ENCODE data around the gene NECTIN2. TPM values are rescaled to one million over a fixed set of nuclear protein-coding genes. Genes with fewer than 3 reads are reported as not detected.

Gene NECTIN2
- polyA plus RNA-seq, 3 donors: 5.6 to 18.2 (median 9.3) TPM

DNA sequence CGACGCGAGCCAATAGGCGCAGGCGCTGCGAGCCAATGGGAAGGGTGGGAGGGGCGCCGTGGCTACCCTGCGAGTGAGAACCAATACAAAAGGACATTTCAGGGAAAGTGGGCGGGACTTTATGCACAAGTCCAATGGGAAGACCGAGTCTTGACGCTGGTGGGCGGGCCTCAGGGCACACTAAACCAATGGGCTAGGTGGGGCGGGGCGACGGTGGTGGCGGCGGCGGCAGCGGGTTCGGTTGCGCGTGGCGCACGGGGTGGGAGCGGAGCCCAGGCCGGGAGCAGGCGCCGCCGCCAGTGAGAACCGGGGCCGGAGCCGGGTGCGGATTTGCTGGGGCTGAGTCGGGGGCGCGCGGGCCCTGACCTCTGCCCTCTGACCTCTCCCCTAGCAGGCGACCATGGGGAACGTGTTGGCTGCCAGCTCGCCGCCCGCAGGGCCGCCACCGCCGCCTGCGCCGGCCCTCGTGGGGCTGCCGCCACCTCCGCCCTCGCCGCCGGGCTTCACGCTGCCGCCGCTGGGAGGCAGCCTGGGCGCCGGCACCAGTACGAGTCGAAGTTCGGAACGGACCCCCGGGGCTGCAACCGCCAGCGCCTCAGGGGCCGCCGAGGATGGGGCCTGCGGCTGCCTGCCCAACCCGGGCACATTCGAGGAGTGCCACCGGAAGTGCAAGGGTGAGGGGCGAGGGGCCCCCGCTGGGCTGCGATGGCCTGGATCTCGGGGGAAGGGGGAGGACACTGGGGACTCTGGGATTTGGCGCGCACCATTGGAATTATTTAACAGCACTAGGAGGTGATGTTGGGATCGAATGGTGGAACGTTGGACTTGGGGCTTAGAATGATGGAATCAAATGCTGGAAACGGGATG, 45.2 kb downstream of the NECTIN2 start, which contains the start of gene TOMM40:
TOMM40 (plus strand) TSS at position 239 of the 867 bp plus-strand sequence; CDS start at position 401, 162 bp downstream.
- TF ChIP-seq, protein P1, sequence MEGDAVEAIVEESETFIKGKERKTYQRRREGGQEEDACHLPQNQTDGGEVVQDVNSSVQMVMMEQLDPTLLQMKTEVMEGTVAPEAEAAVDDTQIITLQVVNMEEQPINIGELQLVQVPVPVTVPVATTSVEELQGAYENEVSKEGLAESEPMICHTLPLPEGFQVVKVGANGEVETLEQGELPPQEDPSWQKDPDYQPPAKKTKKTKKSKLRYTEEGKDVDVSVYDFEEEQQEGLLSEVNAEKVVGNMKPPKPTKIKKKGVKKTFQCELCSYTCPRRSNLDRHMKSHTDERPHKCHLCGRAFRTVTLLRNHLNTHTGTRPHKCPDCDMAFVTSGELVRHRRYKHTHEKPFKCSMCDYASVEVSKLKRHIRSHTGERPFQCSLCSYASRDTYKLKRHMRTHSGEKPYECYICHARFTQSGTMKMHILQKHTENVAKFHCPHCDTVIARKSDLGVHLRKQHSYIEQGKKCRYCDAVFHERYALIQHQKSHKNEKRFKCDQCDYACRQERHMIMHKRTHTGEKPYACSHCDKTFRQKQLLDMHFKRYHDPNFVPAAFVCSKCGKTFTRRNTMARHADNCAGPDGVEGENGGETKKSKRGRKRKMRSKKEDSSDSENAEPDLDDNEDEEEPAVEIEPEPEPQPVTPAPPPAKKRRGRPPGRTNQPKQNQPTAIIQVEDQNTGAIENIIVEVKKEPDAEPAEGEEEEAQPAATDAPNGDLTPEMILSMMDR (IDR thresholded peaks at IDR 0.05): no peak
- Histone ChIP-seq H4K20me1 (ENCODE audit: insufficient read depth, low read length) (peaks cover 14% of the 10 kb centered on the region), H3K27ac (ENCODE audit: low read depth in 1 of 2, low read length in 2 of 2) (peak within 1 kb of the TSS; percentile 97 to 99), H3K4me3 (replicated peaks in 1 of 3; ENCODE audit: low read depth in 2 of 3, low read length in 3 of 3) (peak within 1 kb of the TSS; percentile 61 to 79 (median 68)), H3K4me1 (ENCODE audit: control insufficient read depth in 1 of 2, insufficient read depth in 2 of 2, low read length in 2 of 2) (peaks cover 20 to 25% of the 10 kb centered on the region in 2 donors), H2AFZ (ENCODE audit: insufficient read depth, low read depth, low read length, poor library complexity, severe bottlenecking) (peak within 1 kb of the TSS; percentile 69), H3K36me3 (replicated peaks in 1 of 2; ENCODE audit: control insufficient read depth in 1 of 2, insufficient read depth in 2 of 2, low read length in 2 of 2) (peaks cover 35 to 37% of the 10 kb centered on the region in 2 donors), H3K27me3 (ENCODE audit: control insufficient read depth in 2 of 2, insufficient read depth in 2 of 2, low read length in 2 of 2) (no peaks in the 10 kb centered on the region), H3K79me2 (ENCODE audit: insufficient read depth, low read length) (peaks cover 22% of the 10 kb centered on the region), H3K9ac (ENCODE audit: insufficient read depth, low read length, poor library complexity, severe bottlenecking) (peak within 1 kb of the TSS; percentile 87), H3K9me3 (replicated peaks in 1 of 2; ENCODE audit: control insufficient read depth in 1 of 2, insufficient read depth in 1 of 2, low read length in 2 of 2) (no peaks in the 10 kb centered on the region), H3K4me2 (replicated peaks; ENCODE audit: extremely low read depth, low read length, poor library complexity, severe bottlenecking) (peak within 1 kb of the TSS; percentile 81)
- Mint-ChIP-seq H3K4me1 (peaks cover 23% of the 10 kb centered on the region), H3K27me3 (ENCODE audit: low read depth in 3 of 3) (peaks cover 0 to 2% (median 1%) of the 10 kb centered on the region in 3 donors), H3K36me3 (peaks cover 37 to 52% of the 10 kb centered on the region in 2 donors), H3K27ac (peak within 1 kb of the TSS; percentile 90 to 98 (median 96)), H3K9me3 (peaks cover 0 to 2% (median 0%) of the 10 kb centered on the region in 7 donors), H3K4me3 (peak within 1 kb of the TSS; percentile 83 to 95)
- DNase-seq: peak in 1 of 3 donors; percentile 100
- intact Hi-C loops (cut with micrococcal nuclease): loop anchor here in 1 of 2 donors (2.0 kb wide), 1 partner anchor 44 kb away; the partner anchor contains the start of gene NECTIN2
- WGBS (ENCODE audit: insufficient coverage): under 1% methylated on average over 81 of the region's 81 CpGs

DNA sequence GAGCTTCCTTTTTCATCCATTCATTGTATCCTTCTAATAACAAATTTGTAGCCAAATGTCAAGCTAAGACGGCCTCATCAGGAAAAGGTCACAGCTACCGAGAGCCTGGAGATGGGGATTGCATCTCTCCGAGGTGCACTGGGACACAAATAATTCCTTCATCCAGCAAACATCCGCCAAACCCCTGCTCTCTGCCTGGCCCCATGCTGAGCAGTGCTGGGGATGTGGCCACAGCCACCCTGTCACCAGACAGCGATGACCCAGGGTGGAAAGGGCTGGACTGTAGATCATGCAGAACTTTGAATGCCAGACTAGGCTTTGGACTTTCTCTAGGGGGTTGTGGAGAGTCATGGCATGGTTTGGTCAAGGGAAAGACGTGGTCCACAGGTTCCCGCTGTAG, 46.8 kb downstream of the NECTIN2 start:
- Mint-ChIP-seq H3K4me3 (peak overlapping the region in 1 of 2 donors; percentile 8), H3K36me3 (peaks cover 49 to 55% of the 10 kb centered on the region in 2 donors), H3K4me1 (peaks cover 24% of the 10 kb centered on the region), H3K27ac (peak overlapping the region in 3 of 7 donors; percentile 44 to 58 (median 46)), H3K27me3 (ENCODE audit: low read depth in 3 of 3) (no peaks in the 10 kb centered on the region), H3K9me3 (peaks cover 0 to 2% (median 0%) of the 10 kb centered on the region in 7 donors)
- no peaks in the 10 kb centered on the region for H3K9me3 ChIP-seq (replicated peaks in 1 of 2; ENCODE audit: control insufficient read depth in 1 of 2, insufficient read depth in 1 of 2, low read length in 2 of 2)
- H3K27me3 ChIP-seq (ENCODE audit: control insufficient read depth in 2 of 2, insufficient read depth in 2 of 2, low read length in 2 of 2): no peaks in the 10 kb centered on the region
- H3K79me2 ChIP-seq (ENCODE audit: insufficient read depth, low read length): peaks cover 22% of the 10 kb centered on the region
- peaks cover 50 to 53% of the 10 kb centered on the region in 2 donors for H3K36me3 ChIP-seq (replicated peaks in 1 of 2; ENCODE audit: control insufficient read depth in 1 of 2, insufficient read depth in 2 of 2, low read length in 2 of 2)
- H3K27ac ChIP-seq (ENCODE audit: low read depth in 1 of 2, low read length in 2 of 2): no peak overlapping the region
- TF ChIP-seq, protein P1 (IDR thresholded peaks at IDR 0.05): no peak
- WGBS (ENCODE audit: insufficient coverage): 95% methylated on average over 6 of the region's 7 CpGs
- intact Hi-C loops (cut with micrococcal nuclease): no loop called here
- DNase-seq: no peak
- no peak overlapping the region for H3K4me2 ChIP-seq (replicated peaks; ENCODE audit: extremely low read depth, low read length, poor library complexity, severe bottlenecking)
- H4K20me1 ChIP-seq (ENCODE audit: insufficient read depth, low read length): peaks cover 14% of the 10 kb centered on the region
- no peak overlapping the region for H3K4me3 ChIP-seq (replicated peaks in 1 of 3; ENCODE audit: low read depth in 2 of 3, low read length in 3 of 3)
- no peak overlapping the region for H2AFZ ChIP-seq (ENCODE audit: insufficient read depth, low read depth, low read length, poor library complexity, severe bottlenecking)
- peaks cover 20 to 25% of the 10 kb centered on the region in 2 donors for H3K4me1 ChIP-seq (ENCODE audit: control insufficient read depth in 1 of 2, insufficient read depth in 2 of 2, low read length in 2 of 2)
- no peak overlapping the region for H3K9ac ChIP-seq (ENCODE audit: insufficient read depth, low read length, poor library complexity, severe bottlenecking)

Measured in CD14-positive monocyte (primary cell).